Activated naive CD4-positive, alpha-beta T cell treated with anti-CD3 and anti-CD28 coated beads, Interleukin-2, amount 50 U/mL, for 16 hours (primary cell): ENCODE measurements around the gene GTSF1L.

Source experiments
- DNase-seq: peaks from one replicate; pipeline ENCODE4 v3.0.0-alpha.2; 2020

Gene GTSF1L

GRCh38 chr20:43744966-43745730 lies 18.3 kb upstream of the GTSF1L start:
- DNase-seq: no peak

GRCh38 chr20:43744151-43744611 lies 17.4 kb upstream of the GTSF1L start:
- peak; percentile 23 for DNase-seq

GRCh38 chr20:43740642-43741041 lies 13.8 kb upstream of the GTSF1L start:
- DNase-seq: no peak

- DNase-seq: no peak
These were observed 12.4 kb upstream of the GTSF1L start for GRCh38 chr20:43739148-43739749.

GRCh38 chr20:43737925-43738324 lies 11.1 kb upstream of the GTSF1L start:
- DNase-seq: no peak

- peak; percentile 22 for DNase-seq
These were observed 9.9 kb upstream of the GTSF1L start for GRCh38 chr20:43736588-43737158.

GRCh38 chr20:43731927-43732326 lies 5.1 kb upstream of the GTSF1L start:
- DNase-seq: no peak

GRCh38 chr20:43731469-43731868 lies 4.7 kb upstream of the GTSF1L start:
- no peak for DNase-seq

- DNase-seq: no peak
These were observed 2.0 kb upstream of the GTSF1L start for GRCh38 chr20:43728686-43729255.

- DNase-seq: no peak
These were observed 1.3 kb upstream of the GTSF1L start for GRCh38 chr20:43727980-43728590.

- DNase-seq: no peak
These were observed 469 bp downstream of the GTSF1L start for GRCh38 chr20:43726333-43726732.

- DNase-seq: no peak
These were observed 1.1 kb downstream of the GTSF1L start for GRCh38 chr20:43725666-43726065.

GRCh38 chr20:43724383-43724782 lies 2.4 kb downstream of the GTSF1L start:
- DNase-seq: no peak

GRCh38 chr20:43723735-43724134 lies 3.1 kb downstream of the GTSF1L start:
- DNase-seq: no peak

GRCh38 chr20:43723186-43723585 lies 3.6 kb downstream of the GTSF1L start:
- no peak for DNase-seq

- DNase-seq: peak; percentile 71
These were observed 4.7 kb downstream of the GTSF1L start for GRCh38 chr20:43722153-43722505.

GRCh38 chr20:43721429-43722152 lies 5.2 kb downstream of the GTSF1L start:
- DNase-seq: no peak

- DNase-seq: no peak
These were observed 5.7 kb downstream of the GTSF1L start for GRCh38 chr20:43721097-43721428.

GRCh38 chr20:43720007-43720406 lies 6.8 kb downstream of the GTSF1L start:
- DNase-seq: no peak

GRCh38 chr20:43717616-43717995 lies 9.2 kb downstream of the GTSF1L start:
- DNase-seq: no peak

GRCh38 chr20:43716757-43717615 lies 9.8 kb downstream of the GTSF1L start:
- DNase-seq: no peak

- DNase-seq: no peak
These were observed 10.7 kb downstream of the GTSF1L start for GRCh38 chr20:43716123-43716522.
